Mammary epithelial cell (primary cell): ENCODE results near the gene PAK1IP1.

Source experiments
- CTCF ChIP-seq, 2 donors: IDR thresholded peaks in 1 of 2; conservative IDR thresholded peaks in 1 of 2; 2 replicates each; pipeline ENCODE4 v1.5.1; 2011 to 2012; ENCODE audit warnings: inconsistent platforms in 2 of 2, low read length in 2 of 2, mild to moderate bottlenecking in 2 of 2, control low read depth in 1 of 2, low read depth in 1 of 2; ENCODE audit not compliant: insufficient read depth in 1 of 2; ENCODE audit errors: extremely low read depth in 1 of 2
- EZH2 ChIP-seq: IDR thresholded peaks from 2 replicates; pipeline ENCODE4 v1.6.1; 2012; ENCODE audit warnings: low read length, inconsistent platforms, borderline replicate concordance

- TF ChIP-seq EZH2 = no peak
- no peak for TF ChIP-seq CTCF (conservative IDR thresholded peaks at IDR 0.05 in 1 of 2, IDR thresholded peaks at IDR 0.05 in 1 of 2; ENCODE audit: extremely low read depth in 1 of 2, insufficient read depth in 1 of 2, low read depth in 1 of 2, low read length in 2 of 2)
Measured at GRCh38 chr6:10685092-10685915, 9.5 kb upstream of the PAK1IP1 start.
